ENCODE data around the gene WDFY1. TPM values are rescaled to one million over a fixed set of nuclear protein-coding genes. Genes with fewer than 3 reads are reported as not detected.

WDFY1 gene
- total and polyA plus RNA-seq, 2 donors (not counting 3 experiments of a cell fraction or from before 2014, with no cell fraction given) = 54.7 to 68.7 TPM

- dilution Hi-C loops (cut with MboI; ENCODE audit: extremely low pct_ligation_motif_present, low sequenced_read_pairs) = no loop called here
- intact Hi-C loops (cut with micrococcal nuclease) = loop anchor here (1.0 to 10.0 kb wide), 6 partner anchors 19 to 1001 kb away; partner anchors contain the start of gene AP1S3
- no peak overlapping the region for H2AFZ ChIP-seq (ENCODE audit: low read depth, low read length)
- POLR2A ChIA-PET = no interaction called here
- H3K36me3 ChIP-seq (ENCODE audit: control insufficient read depth in 2 of 2, extremely low read depth in 1 of 2, insufficient read depth in 2 of 2, low read length in 2 of 2) = no peaks in the 10 kb centered on the region
- H3K4me3 ChIP-seq (replicated peaks in 1 of 3; ENCODE audit: insufficient read depth in 1 of 3, low read depth in 1 of 3, low read length in 3 of 3) = peak overlapping the region; percentile 70 to 79 (median 77)
- peaks cover 23% of the 10 kb centered on the region for H3K4me1 ChIP-seq (ENCODE audit: control insufficient read depth, extremely low read depth, insufficient read depth, low read length)
- peak overlapping the region; percentile 75 for H3K4me2 ChIP-seq (ENCODE audit: insufficient read depth, low read length)
- TF ChIP-seq POLR2A (IDR thresholded peaks at IDR 0.05; ENCODE audit: low read depth, low read length) = peak; percentile 62
- TF ChIP-seq JUN (IDR thresholded peaks at IDR 0.05; ENCODE audit: borderline replicate concordance, insufficient read depth, insufficient read length, low read depth) = peak; percentile 65
- TF ChIP-seq GATA2 (IDR thresholded peaks at IDR 0.05; ENCODE audit: insufficient read depth, insufficient read length, low read depth, low read length) = peak; percentile 12
- peak; percentile 76 for TF ChIP-seq POLR2AphosphoS5 (IDR thresholded peaks at IDR 0.05; ENCODE audit: insufficient read depth, low read depth, low read length)
- TF ChIP-seq, protein P1, sequence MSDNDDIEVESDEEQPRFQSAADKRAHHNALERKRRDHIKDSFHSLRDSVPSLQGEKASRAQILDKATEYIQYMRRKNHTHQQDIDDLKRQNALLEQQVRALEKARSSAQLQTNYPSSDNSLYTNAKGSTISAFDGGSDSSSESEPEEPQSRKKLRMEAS (IDR thresholded peaks at IDR 0.05; ENCODE audit: insufficient read depth, insufficient read length) = no peak
- TF ChIP-seq EZH2 (IDR thresholded peaks at IDR 0.05; ENCODE audit: borderline replicate concordance, low read depth, low read length, severe bottlenecking) = no peak
- no peak for TF ChIP-seq CTCF (IDR thresholded peaks at IDR 0.05; ENCODE audit: extremely low read depth in 1 of 2, insufficient read depth in 1 of 2, low read depth in 1 of 2, low read length in 2 of 2)
- TF ChIP-seq FOS (IDR thresholded peaks at IDR 0.05; ENCODE audit: borderline replicate concordance, insufficient read depth, low read length) = peak; percentile 54
- no peak for TF ChIP-seq MYC (IDR thresholded peaks at IDR 0.05; ENCODE audit: low read depth, low read length)
- no peaks in the 10 kb centered on the region for H4K20me1 ChIP-seq (replicated peaks; ENCODE audit: control insufficient read depth, extremely low read depth, insufficient read depth, low read length)
- H3K9me3 ChIP-seq (replicated peaks; ENCODE audit: control insufficient read depth, insufficient read depth, low read length) = no peaks in the 10 kb centered on the region
- peak overlapping the region; percentile 82 for H3K9ac ChIP-seq (replicated peaks; ENCODE audit: extremely low read depth, insufficient read depth, low read length)
- FAIRE-seq (peak; percentile 97), DNase-seq (ENCODE audit: low read depth, low spot score) (peak; percentile 82)
- BruUV-seq (replicated peaks) = no TSS peak
- no peaks in the 10 kb centered on the region for H3K9me1 ChIP-seq (replicated peaks; ENCODE audit: control insufficient read depth, extremely low read depth, insufficient read depth, low read length)
- H3K27me3 ChIP-seq (ENCODE audit: control insufficient read depth in 2 of 2, insufficient read depth in 2 of 2, low read length in 2 of 2) = no peaks in the 10 kb centered on the region
- peak overlapping the region; percentile 90 for H3K27ac ChIP-seq (ENCODE audit: insufficient read depth, low read depth, low read length)
- H3K79me2 ChIP-seq (ENCODE audit: control insufficient read depth, insufficient read depth, low read length) = peaks cover 51% of the 10 kb centered on the region
- CTCF ChIA-PET = interaction anchor here (0.9 to 1.5 kb wide), 7 partner anchors 12 to 145 kb away, joined by 3 to 8 read pairs (median 4); no protein-coding TSS in a partner anchor
Measured at GRCh38 chr2:223943561-223944008, 1.6 kb downstream of the WDFY1 start.

All from endothelial cell of umbilical vein (primary cell).